Kidney (tissue), 14 donors: ENCODE results near the gene CLEC17A. TPM values are rescaled to one million over a fixed set of nuclear protein-coding genes. Genes with fewer than 3 reads are reported as not detected.

Experiments used
- DNase-seq, 5 donors: peaks; one replicate each; pipeline ENCODE4 v3.0.0-alpha.2; 2013 to 2020
- FAIRE-seq: peaks from 2 replicates; lab custom pipeline; 2012; peaks lifted over from hg19 to GRCh38; lab: Jason Lieb, UNC
- H3K27ac ChIP-seq, 2 donors: one replicate each; pipeline ENCODE4 v1.7.0; 2013; ENCODE audit warnings: low read depth in 2 of 2, low read length in 2 of 2, inconsistent platforms in 1 of 2
- H3K27me3 ChIP-seq: one replicate; pipeline ENCODE4 v1.7.1; 2013; ENCODE audit warnings: low read length, inconsistent platforms; ENCODE audit not compliant: control insufficient read depth, insufficient read depth
- H3K36me3 ChIP-seq, 3 donors: one replicate each; pipeline versions ENCODE4 v1.7.0 to v1.7.1; 2013; ENCODE audit warnings: low read length in 3 of 3, control low read depth in 1 of 3, inconsistent platforms in 1 of 3; ENCODE audit not compliant: insufficient read depth in 3 of 3, control insufficient read depth in 2 of 3
- H3K4me1 ChIP-seq, 3 donors: one replicate each; pipeline versions ENCODE4 v1.7.0 to v1.7.1; 2013; ENCODE audit warnings: low read length in 3 of 3, inconsistent platforms in 1 of 3, low read depth in 1 of 3; ENCODE audit not compliant: control insufficient read depth in 2 of 3, insufficient read depth in 2 of 3
- H3K4me3 ChIP-seq, 3 donors: one replicate each; pipeline versions ENCODE4 v1.7.0 to v1.8.1; 2013; ENCODE audit warnings: low read length in 3 of 3, control low read depth in 1 of 3, inconsistent platforms in 1 of 3
- H3K9ac ChIP-seq, 3 donors: one replicate each; pipeline versions ENCODE4 v1.7.0 to v1.7.1; 2013; ENCODE audit warnings: low read length in 3 of 3, control low read depth in 1 of 3, inconsistent platforms in 1 of 3
- H3K9me3 ChIP-seq, 3 donors: one replicate each; pipeline versions ENCODE4 v1.7.0 to v1.7.1; 2013; ENCODE audit warnings: low read length in 3 of 3, control low read depth in 1 of 3, inconsistent platforms in 1 of 3; ENCODE audit not compliant: control insufficient read depth in 2 of 3, insufficient read depth in 1 of 3
- intact Hi-C: fragments of 100-400 bp; cut with DNase I; formaldehyde crosslinking; loops from one replicate; pipeline ENCODE4 v1.11.1; 2022
- polyA plus RNA-seq: library from polyadenylated mRNA; stranded (reverse); fragments of 350-450 nt; fragmentation: Illumina TruSeq; extraction: RNeasy Lipid Tissue Mini Kit (QIAGEN cat#74804); gene quantifications from one replicate; pipeline ENCODE4 v1.2.3, GENCODE V29; 2014; ENCODE audit warnings: low read depth, low replicate concordance; ENCODE audit not compliant: insufficient read depth
- total RNA-seq: library from RNA; stranded (reverse); fragmentation: NEBNext Ultra II Directional; extraction: Animal tissue kit (Norgen Biotek cat#: 25700); gene quantifications from one replicate; pipeline ENCODE4 v1.2.1, GENCODE V29; 2021
- TF ChIP-seq, protein P1 (sequence below): IDR thresholded peaks from 3 replicates; pipeline ENCODE4 v1.5.1; 2012; ENCODE audit warnings: mild to moderate bottlenecking, moderate library complexity, borderline replicate concordance; ENCODE audit not compliant: insufficient read depth; ENCODE audit errors: extremely low read depth
- donor health status: control.
- donor health status: control.
- donor health status: control.
- donor health status: control.
- donor health status: control.
- donor health status: DM: yes; HTN: yes; CAD: no.
- donor health status: Normal renal cell carcinoma (clear cell type).

CLEC17A gene
- total and polyA plus RNA-seq, 2 donors from 2014 or later = 0.76 TPM; not detected in 1

DNA sequence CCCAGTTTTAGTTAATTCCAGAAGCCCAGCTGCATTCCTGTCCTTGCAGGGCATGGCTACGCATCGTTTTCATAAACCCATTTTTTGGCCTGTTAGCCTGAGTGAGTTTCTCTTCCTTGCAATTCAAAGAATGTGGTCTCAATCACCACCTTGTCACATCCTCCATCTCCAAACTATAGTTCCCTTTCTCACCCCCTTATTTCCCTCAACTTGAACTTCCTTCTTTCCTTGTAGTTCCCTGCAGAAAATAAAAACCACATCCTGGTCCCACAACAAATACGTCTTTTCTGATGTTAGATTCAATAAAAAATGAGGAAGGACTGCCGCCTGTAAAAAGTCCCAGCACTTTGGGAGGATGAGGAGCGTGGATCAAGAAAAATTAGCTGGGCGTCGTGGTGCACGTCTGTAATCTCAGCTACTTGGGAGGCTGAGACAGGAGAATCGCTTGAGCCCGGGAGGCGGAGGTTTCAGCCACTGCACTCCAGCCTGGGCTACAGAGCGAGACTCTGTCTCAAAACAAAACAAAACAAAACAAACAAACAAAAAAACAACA lies 78.6 kb downstream of the CLEC17A start:
- Histone ChIP-seq H3K27me3 (no peaks in the 10 kb centered on the region), H3K4me3 (no peak overlapping the region), H3K27ac (no peak overlapping the region), H3K9me3 (no peaks in the 10 kb centered on the region), H3K36me3 (no peaks in the 10 kb centered on the region), H3K4me1 (no peaks in the 10 kb centered on the region), H3K9ac (no peak overlapping the region)
- FAIRE-seq (no peak), DNase-seq (peak in 1 of 5 donors; percentile 4)
- intact Hi-C loops = no loop called here
- TF ChIP-seq, protein P1, sequence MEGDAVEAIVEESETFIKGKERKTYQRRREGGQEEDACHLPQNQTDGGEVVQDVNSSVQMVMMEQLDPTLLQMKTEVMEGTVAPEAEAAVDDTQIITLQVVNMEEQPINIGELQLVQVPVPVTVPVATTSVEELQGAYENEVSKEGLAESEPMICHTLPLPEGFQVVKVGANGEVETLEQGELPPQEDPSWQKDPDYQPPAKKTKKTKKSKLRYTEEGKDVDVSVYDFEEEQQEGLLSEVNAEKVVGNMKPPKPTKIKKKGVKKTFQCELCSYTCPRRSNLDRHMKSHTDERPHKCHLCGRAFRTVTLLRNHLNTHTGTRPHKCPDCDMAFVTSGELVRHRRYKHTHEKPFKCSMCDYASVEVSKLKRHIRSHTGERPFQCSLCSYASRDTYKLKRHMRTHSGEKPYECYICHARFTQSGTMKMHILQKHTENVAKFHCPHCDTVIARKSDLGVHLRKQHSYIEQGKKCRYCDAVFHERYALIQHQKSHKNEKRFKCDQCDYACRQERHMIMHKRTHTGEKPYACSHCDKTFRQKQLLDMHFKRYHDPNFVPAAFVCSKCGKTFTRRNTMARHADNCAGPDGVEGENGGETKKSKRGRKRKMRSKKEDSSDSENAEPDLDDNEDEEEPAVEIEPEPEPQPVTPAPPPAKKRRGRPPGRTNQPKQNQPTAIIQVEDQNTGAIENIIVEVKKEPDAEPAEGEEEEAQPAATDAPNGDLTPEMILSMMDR = no peak

Other genes starting within 250 kb of the CLEC17A start
- 100 TPM for gene ADGRE5, start 201.6 kb upstream of the CLEC17A start, total RNA-seq
- 16.0 TPM for gene ADGRE5, start 201.6 kb upstream of the CLEC17A start, polyA plus RNA-seq
- 53.8 TPM for gene DDX39A, start 163.7 kb upstream of the CLEC17A start, total RNA-seq
- 35.6 TPM for gene DDX39A, start 163.7 kb upstream of the CLEC17A start, polyA plus RNA-seq
- 103 TPM for gene PKN1, start 149.8 kb upstream of the CLEC17A start, total RNA-seq
- gene PKN1, start 149.8 kb upstream of the CLEC17A start, polyA plus RNA-seq = 67.7 TPM
- 19.0 TPM for gene PTGER1, start 107.7 kb upstream of the CLEC17A start, total RNA-seq
- gene PTGER1, start 107.7 kb upstream of the CLEC17A start, polyA plus RNA-seq = 14.3 TPM
- 94.6 TPM for gene GIPC1, start 87.0 kb upstream of the CLEC17A start, total RNA-seq
- gene GIPC1, start 87.0 kb upstream of the CLEC17A start, polyA plus RNA-seq = 137 TPM
- gene DNAJB1, start 64.7 kb upstream of the CLEC17A start, total RNA-seq = 77.9 TPM
- gene DNAJB1, start 64.7 kb upstream of the CLEC17A start, polyA plus RNA-seq = 122 TPM
- 132 TPM for gene TECR, start 53.5 kb upstream of the CLEC17A start, total RNA-seq
- 280 TPM for gene TECR, start 53.5 kb upstream of the CLEC17A start, polyA plus RNA-seq
- 146 TPM for gene NDUFB7, start 11.0 kb upstream of the CLEC17A start, total RNA-seq
- gene NDUFB7, start 11.0 kb upstream of the CLEC17A start, polyA plus RNA-seq = 894 TPM
- gene ADGRE3, start 91.8 kb downstream of the CLEC17A start, total RNA-seq = 0.25 TPM
- gene ADGRE3, start 91.8 kb downstream of the CLEC17A start, polyA plus RNA-seq = not detected
- 20.8 TPM for gene ZNF333, start 107.0 kb downstream of the CLEC17A start, total RNA-seq
- gene ZNF333, start 107.0 kb downstream of the CLEC17A start, polyA plus RNA-seq = 4.1 TPM
- gene ADGRE2, start 195.5 kb downstream of the CLEC17A start, total RNA-seq = 10.4 TPM
- 0.15 TPM for gene ADGRE2, start 195.5 kb downstream of the CLEC17A start, polyA plus RNA-seq